ENCODE measurements around the gene PPHLN1.

PPHLN1 gene, protein sequence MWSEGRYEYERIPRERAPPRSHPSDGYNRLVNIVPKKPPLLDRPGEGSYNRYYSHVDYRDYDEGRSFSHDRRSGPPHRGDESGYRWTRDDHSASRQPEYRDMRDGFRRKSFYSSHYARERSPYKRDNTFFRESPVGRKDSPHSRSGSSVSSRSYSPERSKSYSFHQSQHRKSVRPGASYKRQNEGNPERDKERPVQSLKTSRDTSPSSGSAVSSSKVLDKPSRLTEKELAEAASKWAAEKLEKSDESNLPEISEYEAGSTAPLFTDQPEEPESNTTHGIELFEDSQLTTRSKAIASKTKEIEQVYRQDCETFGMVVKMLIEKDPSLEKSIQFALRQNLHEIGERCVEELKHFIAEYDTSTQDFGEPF

GRCh38 chr12:42325653-42326474 lies at the start of gene PPHLN1, which contains the start of gene ZCRB1:
PPHLN1 (plus strand) TSS chr12:42326167; CDS start chr12:42335903, 9,736 bp downstream.
ZCRB1 (minus strand) TSS chr12:42326094; CDS start chr12:42324102, 1,992 bp downstream.
- DNase-seq, result peak; percentile 90

- no peak for DNase-seq
Observed at GRCh38 chr12:42277396-42278127, 48.4 kb upstream of the PPHLN1 start.

- no peak for DNase-seq
Observed at GRCh38 chr12:42278128-42278510, 47.8 kb upstream of the PPHLN1 start.

DNA sequence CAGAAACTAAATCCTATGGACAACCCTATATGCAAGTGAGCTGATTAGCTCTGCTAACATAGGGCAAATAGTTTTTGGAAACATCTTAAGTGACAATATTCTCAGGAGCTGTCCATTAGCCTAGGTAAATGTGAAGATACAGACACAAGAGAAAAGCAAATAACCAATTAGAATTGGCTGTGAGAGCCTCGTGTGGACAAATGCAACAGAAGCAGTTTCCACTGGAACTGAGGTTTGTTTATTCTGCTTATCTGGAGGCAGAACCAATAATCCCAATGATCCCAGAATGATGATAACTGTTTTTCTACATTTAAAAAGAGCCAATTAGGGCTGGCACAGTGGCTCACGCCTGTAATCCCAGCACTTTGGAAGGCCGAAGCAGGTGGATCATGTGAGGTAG lies 44.7 kb upstream of the PPHLN1 start:
- DNase-seq, result no peak

DNA sequence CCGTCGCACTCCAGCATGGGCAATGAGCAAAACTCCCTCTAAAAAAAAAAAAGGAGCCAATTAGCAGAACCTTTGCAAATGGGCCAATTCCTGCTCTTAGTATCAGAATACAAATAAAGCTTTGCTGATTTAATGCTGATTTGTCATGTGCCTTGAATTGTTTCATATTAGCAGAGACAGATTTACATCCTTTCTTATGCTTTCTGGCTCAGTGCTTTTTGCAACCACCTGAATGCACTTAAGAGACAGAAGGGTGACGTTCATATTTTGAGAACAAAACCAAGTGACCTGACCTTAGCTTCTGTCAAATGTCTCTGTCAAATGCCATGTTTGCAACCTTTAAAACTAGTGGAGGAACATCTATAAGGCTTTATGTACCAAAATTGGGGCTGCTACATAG lies 44.1 kb upstream of the PPHLN1 start:
- no peak for DNase-seq

- no peak for DNase-seq
Observed at GRCh38 chr12:42282294-42282693, 43.7 kb upstream of the PPHLN1 start.

DNA sequence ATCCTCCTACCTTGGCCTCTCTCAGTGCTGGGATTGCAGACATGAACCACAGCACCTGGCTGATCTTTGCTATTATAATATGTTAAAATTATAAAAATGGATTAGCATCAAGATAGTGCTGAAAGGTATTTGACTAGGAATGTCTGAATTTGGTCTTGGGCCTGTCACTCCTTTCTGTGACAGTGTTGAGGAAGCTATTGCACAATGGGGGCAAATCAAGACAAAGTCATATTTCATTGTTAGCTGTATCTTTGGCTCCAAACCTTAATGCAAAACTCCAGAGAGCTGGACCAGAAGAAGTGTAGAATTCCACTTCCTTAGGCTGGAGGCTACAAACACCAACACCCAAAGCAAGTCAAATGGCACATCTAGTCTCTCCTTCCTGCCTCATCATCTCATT lies 42.2 kb upstream of the PPHLN1 start:
- no peak for DNase-seq

- no peak for DNase-seq
Observed at GRCh38 chr12:42284157-42284556, 41.8 kb upstream of the PPHLN1 start.

DNA sequence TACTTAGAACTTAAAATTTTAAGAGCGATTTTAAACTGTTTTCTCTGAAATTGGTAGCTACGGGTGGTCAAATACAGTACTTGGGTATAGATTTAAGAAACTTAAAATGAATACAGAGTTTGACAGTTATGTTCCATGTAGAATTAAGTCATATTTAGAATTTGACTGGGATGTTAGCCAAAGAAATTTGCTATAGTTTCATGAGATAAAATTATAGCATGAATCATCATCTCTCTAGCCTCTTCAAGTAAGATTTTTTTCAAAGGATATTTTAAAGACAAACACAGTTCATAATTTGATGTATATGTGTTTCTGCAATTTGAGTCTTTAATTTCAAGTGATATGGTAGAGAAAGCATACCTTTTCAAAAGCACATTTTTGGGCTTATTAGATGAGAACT lies 41.1 kb upstream of the PPHLN1 start:
- no peak for DNase-seq

- no peak for DNase-seq
Observed at GRCh38 chr12:42285431-42285830, 40.5 kb upstream of the PPHLN1 start.

DNA sequence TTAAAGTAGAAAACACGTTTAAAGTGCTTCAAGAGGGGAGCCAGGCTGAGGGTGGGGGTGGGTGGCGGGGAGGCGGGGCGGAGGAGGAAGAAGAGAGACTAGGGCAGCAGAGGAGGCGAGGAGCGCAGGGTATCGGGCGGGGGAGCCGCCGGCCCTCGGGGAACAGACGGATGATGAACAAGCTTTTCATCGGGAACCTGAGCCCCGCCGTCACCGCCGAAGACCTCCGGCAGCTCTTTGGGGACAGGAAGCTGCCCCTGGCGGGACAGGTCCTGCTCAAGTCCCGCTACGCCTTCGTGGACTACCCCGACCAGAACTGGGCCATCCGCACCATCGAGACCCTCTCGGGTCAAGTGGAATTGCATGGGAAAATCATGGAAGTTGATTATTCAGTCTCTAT lies 39.2 kb upstream of the PPHLN1 start:
- DNase-seq, result no peak

DNA sequence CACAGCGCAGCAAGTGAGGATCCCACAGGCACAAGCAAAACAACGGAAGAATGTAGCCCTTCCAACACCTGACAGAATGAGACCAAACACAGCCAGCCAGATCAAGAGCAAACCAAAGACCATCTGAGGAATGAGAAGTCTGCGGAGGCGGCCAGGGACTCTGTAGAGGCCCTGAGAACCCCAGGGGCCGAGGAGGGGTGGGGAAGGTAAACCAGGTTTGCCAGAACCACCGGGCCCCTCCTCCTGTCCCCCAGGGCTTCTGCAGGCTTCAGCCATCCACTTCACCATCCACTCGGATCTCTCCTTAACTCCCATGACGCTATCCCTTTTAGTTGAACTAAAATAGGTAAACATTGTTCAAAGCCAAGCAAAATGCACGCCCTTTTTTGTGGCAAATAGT lies 37.4 kb upstream of the PPHLN1 start:
- DNase-seq, result no peak

DNA sequence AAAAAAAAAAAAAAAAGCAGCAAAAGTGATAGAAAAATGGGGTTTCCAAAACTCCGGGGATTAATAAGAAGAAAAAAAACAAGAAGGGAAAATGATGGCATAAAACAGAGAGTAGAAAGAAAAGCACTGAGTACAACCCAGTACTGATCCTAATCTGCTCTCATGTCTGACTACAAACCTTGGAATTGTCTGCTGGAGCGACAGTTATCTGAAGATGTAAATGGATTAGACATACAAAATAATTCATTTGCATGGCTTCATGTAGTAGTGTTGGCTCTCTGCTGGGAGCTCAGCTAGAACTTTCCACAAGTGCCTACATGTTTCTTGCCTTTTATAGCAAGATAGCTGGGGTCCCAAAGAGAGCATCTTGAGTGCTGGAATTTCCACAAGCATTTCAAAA lies 34.3 kb upstream of the PPHLN1 start:
- DNase-seq, result no peak

DNA sequence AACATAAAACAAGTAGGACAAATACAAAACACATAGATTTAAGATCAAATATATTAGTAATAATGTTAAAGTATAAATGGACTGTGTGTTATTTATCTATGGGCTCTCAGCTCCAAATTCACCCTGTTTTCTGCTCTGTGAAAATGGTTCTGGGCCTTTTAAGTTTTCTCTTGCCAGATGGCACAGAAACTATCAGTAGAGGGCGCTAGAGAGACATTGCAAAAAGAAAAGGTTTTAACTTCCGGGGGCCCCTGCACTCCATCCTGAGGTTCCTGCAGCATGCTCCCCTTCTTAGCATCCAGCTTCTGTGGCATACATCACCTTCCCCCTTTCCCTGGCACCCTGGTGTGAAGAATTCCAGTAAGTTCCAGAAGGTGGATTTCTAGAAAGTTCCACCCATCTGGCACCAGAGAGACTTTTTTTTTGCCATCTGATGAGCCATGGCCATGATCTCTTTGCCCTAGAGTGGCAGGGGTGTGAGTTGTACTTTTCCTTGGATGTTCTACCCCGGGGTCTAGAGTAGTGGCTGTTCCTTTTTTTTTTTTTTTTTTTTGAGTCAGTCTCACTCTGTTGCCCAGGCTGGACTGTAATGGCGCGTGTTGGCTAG lies 29.4 kb upstream of the PPHLN1 start:
- DNase-seq, result no peak

- DNase-seq, result no peak
Observed at GRCh38 chr12:42298887-42299286, 27.1 kb upstream of the PPHLN1 start.

- DNase-seq, result peak; percentile 72
Observed at GRCh38 chr12:42299392-42300308, 26.3 kb upstream of the PPHLN1 start.

- no peak for DNase-seq
Observed at GRCh38 chr12:42306297-42306696, 19.7 kb upstream of the PPHLN1 start.

DNA sequence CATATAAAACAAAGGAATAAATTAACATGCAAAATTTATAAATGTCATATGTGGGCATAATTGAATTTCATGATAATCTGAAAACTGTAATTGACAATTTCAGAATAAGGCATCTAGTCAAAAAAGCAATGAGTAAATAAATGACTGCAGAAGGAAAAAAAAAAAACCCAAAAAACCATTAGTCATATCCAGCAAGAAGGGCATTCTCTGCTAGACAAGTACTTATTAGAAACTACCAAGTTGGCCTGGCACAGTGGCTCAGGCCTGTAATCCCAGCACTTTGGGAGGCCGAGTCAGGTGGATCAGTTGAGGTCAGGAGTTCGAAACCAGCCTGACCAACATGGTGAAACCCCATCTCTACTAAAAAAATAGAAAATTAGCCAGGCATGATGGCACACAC lies 17.6 kb upstream of the PPHLN1 start:
- no peak for DNase-seq

GRCh38 chr12:42309996-42310395 lies 16.0 kb upstream of the PPHLN1 start:
- DNase-seq, result no peak

DNA sequence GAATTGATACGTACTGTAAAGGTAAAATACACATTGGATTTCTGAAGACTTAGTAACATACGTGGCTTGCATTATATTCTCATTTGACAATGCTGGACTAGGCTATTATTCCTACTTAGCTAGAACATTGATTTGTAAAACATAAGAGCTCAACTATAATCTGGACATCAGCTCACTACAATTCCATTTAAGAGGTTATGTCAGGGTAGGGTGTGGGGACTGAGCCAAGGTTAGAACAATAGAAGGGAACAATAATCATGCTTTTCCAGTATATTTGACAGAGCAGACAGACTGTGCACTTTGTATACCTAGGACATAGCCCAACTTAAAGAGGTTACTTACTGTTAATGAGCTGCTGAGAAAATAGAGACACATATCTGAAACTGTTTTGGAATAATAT lies 10.9 kb upstream of the PPHLN1 start:
- DNase-seq, result no peak

DNA sequence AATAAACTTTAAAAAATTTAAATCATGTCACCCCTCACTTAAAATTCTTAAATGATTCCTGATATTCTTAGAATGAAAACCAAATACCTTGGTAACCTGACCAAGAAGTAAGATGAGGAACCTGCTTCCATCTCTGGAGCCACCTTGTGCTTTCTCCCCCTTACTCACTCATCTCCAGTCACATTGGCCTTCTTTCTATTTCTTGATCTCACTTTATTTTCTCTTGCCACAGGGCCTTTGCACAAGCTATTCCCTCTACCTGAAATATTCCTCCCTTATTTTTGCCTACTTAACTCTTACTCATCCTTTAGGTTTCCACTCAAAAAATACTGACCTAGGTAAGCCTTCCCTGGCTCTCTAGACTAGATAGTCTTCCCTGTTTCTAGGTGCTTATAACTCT lies 5.2 kb upstream of the PPHLN1 start:
- no peak for DNase-seq

GRCh38 chr12:42322567-42322966 lies 3.4 kb upstream of the PPHLN1 start:
- DNase-seq, result no peak

Measured in activated CD8-positive, alpha-beta memory T cell treated with anti-CD3 and anti-CD28 coated beads, Interleukin-2, amount 50 U/mL, for 48 hours (primary cell).